ENCODE measurements around the gene NOX3. TPM values are rescaled to one million over a fixed set of nuclear protein-coding genes. Genes with fewer than 3 reads are reported as not detected.

NOX3 gene
- total RNA-seq, 1 donor from 2014 or later: not detected

GRCh38 chr6:155395339-155395738, 60.3 kb downstream of the NOX3 start:
- TF ChIP-seq CTCF (IDR thresholded peaks at IDR 0.05): no peak
- no peak for DNase-seq
- Histone ChIP-seq H3K27me3 (ENCODE audit: low read depth) (no peaks in the 10 kb centered on the region), H3K36me3 (no peaks in the 10 kb centered on the region), H3K9me3 (no peaks in the 10 kb centered on the region), H3K4me3 (no peak overlapping the region), H3K27ac (no peak overlapping the region), H3K4me1 (no peaks in the 10 kb centered on the region)
- intact Hi-C loops (cut with DNase I): no loop called here
- no peak for ATAC-seq

GRCh38 chr6:155389130-155389529, 66.5 kb downstream of the NOX3 start:
- Histone ChIP-seq H3K36me3 (no peaks in the 10 kb centered on the region), H3K27me3 (ENCODE audit: low read depth) (no peaks in the 10 kb centered on the region), H3K4me1 (no peaks in the 10 kb centered on the region), H3K4me3 (no peak overlapping the region), H3K27ac (no peak overlapping the region), H3K9me3 (no peaks in the 10 kb centered on the region)
- DNase-seq: no peak
- intact Hi-C loops (cut with DNase I): no loop called here
- no peak for TF ChIP-seq CTCF (IDR thresholded peaks at IDR 0.05)
- ATAC-seq: no peak

GRCh38 chr6:155388591-155388990, 67.0 kb downstream of the NOX3 start:
- intact Hi-C loops (cut with DNase I): no loop called here
- Histone ChIP-seq H3K4me1 (no peaks in the 10 kb centered on the region), H3K9me3 (no peaks in the 10 kb centered on the region), H3K4me3 (no peak overlapping the region), H3K36me3 (no peaks in the 10 kb centered on the region), H3K27me3 (ENCODE audit: low read depth) (no peaks in the 10 kb centered on the region), H3K27ac (no peak overlapping the region)
- DNase-seq (no peak), ATAC-seq (no peak)
- TF ChIP-seq CTCF (IDR thresholded peaks at IDR 0.05): no peak

- Histone ChIP-seq H3K9me3 (no peaks in the 10 kb centered on the region), H3K4me3 (no peak overlapping the region), H3K27me3 (ENCODE audit: low read depth) (no peaks in the 10 kb centered on the region), H3K36me3 (no peaks in the 10 kb centered on the region), H3K4me1 (no peaks in the 10 kb centered on the region), H3K27ac (no peak overlapping the region)
- DNase-seq: no peak
- no peak for TF ChIP-seq CTCF (IDR thresholded peaks at IDR 0.05)
- intact Hi-C loops (cut with DNase I): no loop called here
- ATAC-seq: no peak
Measured at GRCh38 chr6:155387481-155387880, 68.2 kb downstream of the NOX3 start.

GRCh38 chr6:155384321-155384952, 71.2 kb downstream of the NOX3 start:
- Histone ChIP-seq H3K27me3 (ENCODE audit: low read depth) (no peaks in the 10 kb centered on the region), H3K4me1 (no peaks in the 10 kb centered on the region), H3K9me3 (no peaks in the 10 kb centered on the region), H3K27ac (no peak overlapping the region), H3K4me3 (no peak overlapping the region), H3K36me3 (no peaks in the 10 kb centered on the region)
- TF ChIP-seq CTCF (IDR thresholded peaks at IDR 0.05): no peak
- intact Hi-C loops (cut with DNase I): no loop called here
- ATAC-seq (no peak), DNase-seq (no peak)

Data from lower lobe of right lung (tissue), 2 donors.